GM12874 (cell line): ENCODE measurements around the gene SLCO1B3.

Experiments
- TF ChIP-seq, protein P1 (sequence below): IDR thresholded peaks from 2 replicates; pipeline ENCODE4 v1.5.1; 2011; ENCODE audit warnings: low read depth, mild to moderate bottlenecking, control low read depth, low read length, moderate library complexity; ENCODE audit not compliant: insufficient read depth

The SLCO1B3 gene, protein sequence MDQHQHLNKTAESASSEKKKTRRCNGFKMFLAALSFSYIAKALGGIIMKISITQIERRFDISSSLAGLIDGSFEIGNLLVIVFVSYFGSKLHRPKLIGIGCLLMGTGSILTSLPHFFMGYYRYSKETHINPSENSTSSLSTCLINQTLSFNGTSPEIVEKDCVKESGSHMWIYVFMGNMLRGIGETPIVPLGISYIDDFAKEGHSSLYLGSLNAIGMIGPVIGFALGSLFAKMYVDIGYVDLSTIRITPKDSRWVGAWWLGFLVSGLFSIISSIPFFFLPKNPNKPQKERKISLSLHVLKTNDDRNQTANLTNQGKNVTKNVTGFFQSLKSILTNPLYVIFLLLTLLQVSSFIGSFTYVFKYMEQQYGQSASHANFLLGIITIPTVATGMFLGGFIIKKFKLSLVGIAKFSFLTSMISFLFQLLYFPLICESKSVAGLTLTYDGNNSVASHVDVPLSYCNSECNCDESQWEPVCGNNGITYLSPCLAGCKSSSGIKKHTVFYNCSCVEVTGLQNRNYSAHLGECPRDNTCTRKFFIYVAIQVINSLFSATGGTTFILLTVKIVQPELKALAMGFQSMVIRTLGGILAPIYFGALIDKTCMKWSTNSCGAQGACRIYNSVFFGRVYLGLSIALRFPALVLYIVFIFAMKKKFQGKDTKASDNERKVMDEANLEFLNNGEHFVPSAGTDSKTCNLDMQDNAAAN

DNA sequence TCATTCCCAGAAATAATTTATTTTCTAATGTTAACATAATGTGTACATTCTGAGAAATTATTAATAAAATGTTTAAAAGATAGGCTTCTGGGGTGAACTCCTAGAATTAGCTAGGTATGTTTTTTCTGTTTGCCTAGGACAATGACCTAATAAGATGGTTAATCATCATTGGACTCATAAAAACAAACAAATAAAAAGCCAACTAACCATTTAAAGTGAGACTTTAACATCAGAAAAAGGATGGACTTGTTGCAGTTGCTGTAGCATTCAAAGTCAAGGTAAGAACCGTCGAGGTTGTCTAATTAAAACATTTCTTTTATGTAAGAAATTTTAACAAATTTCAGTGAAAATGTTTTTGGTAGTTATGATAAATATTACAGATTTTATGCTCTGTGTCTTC, at the start of gene SLCO1B3:
Gene SLCO1B3, plus strand, starts transcription at position 219 of the 400 bp plus-strand sequence. CDS start 5,034 bp downstream, outside the sequence.
- TF ChIP-seq, protein P1, sequence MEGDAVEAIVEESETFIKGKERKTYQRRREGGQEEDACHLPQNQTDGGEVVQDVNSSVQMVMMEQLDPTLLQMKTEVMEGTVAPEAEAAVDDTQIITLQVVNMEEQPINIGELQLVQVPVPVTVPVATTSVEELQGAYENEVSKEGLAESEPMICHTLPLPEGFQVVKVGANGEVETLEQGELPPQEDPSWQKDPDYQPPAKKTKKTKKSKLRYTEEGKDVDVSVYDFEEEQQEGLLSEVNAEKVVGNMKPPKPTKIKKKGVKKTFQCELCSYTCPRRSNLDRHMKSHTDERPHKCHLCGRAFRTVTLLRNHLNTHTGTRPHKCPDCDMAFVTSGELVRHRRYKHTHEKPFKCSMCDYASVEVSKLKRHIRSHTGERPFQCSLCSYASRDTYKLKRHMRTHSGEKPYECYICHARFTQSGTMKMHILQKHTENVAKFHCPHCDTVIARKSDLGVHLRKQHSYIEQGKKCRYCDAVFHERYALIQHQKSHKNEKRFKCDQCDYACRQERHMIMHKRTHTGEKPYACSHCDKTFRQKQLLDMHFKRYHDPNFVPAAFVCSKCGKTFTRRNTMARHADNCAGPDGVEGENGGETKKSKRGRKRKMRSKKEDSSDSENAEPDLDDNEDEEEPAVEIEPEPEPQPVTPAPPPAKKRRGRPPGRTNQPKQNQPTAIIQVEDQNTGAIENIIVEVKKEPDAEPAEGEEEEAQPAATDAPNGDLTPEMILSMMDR: no peak

DNA sequence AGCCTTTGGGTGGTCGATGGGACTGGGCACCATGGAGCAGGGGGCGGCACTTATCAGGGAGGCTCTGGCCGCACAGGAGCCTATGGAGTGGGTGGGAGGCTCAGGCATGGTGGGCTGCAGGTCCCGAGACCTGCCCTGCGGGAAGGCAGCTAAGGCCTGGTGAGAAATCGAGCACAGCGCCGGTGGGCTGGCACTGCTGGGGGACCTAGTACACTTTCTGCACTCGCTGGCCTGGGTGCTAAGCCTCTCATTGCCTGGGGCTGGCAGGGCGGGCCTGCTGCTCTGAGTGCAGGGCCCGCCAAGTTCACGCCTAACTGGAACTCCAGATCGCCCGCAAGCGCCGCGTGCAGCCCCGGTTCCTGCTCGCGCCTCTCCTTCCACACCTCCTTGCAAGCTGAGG, 33.1 kb upstream of the SLCO1B3 start:
- TF ChIP-seq, protein P1: no peak

DNA sequence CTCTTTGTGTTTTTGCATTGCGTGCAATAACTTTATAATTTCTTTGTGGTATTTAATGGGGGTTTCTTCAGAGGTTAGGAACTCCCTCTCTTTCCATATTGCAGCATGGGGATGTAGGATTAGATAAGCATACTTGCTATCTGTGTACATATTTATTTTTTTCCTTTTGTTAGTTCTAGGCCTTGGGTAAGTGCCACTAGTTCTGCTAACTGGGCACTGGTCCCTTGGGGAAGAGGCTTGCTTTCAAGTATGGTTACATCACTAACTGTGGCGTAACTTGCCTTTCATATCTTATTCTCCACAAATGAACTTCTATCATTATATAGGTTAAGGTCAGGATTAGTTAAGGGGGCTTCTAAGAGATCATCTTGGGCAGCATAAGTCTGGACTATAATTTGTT, 31.5 kb upstream of the SLCO1B3 start:
- TF ChIP-seq, protein P1: no peak

DNA sequence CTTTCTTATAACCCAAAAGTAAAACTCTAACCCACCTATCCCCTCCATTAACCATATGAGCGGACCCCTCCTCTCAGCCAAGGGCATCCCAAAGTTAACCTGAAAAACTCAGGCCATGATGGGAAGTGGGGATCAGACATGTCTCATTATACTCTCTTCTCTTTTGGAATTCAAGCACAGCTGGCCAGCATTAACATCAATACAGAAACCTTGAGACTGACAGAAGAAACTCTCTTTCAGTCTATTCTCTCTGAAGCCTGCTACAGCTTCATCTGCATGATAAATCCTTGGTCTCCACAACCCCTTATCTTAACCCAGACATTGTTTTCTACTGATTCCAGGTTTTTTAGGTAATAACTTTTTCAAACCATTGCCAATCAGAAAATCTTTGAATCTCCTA, 17.5 kb upstream of the SLCO1B3 start:
- TF ChIP-seq, protein P1: no peak

DNA sequence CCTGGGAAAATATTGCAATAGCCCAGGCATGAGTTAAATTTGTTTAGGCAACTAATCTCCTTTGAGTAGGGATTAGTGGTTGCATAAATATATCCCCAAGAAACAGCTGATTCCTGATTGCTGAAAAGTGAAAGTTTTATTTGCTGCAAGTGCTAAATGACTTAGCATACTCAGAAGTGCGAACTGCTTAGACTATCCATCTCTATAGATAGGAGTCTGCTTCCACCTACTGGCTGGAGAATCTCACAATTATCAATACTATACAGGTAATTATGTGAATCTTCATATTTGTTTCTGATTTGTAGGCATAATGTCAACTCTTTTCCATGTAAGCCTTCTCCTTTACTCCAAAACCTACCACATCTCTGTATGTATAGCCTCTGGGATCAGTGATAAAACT, 12.0 kb upstream of the SLCO1B3 start:
- TF ChIP-seq, protein P1: no peak

DNA sequence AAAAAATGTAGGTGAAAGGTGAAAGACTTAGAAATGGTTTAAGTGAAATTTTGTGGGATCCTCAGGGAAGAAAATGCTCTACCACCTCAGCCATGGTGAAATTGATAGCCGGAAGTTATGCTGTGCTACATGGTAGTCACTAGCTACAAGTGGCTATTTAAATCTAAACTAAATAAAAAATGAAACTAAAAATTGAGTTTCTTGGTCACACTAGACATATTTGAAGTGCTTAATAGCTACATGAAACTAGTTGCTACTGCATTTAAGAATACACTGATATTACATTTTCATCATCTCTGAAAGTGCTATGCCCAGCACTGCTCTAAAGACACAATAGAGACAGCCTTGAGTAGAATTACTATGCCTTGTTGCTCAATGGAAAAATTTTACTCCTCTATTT, 10.3 kb upstream of the SLCO1B3 start:
- TF ChIP-seq, protein P1: no peak

DNA sequence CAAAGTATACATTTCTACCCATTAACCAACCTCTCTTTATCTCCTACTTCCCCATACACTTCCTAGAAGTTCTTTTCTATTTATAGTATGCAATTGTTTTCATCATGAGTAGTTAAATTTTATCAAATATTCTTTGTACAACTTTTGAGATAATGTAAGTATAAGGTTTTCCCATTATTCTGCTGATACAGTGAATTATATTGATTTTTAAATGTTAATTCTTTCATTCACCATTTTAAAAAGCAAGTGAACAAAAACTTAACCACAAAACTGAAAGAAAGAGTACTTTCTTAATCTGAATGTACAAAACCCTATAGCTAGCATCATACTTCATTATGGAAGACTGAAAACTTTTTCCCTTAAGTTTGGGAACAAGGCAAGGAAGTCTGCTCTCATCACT, 9.5 kb upstream of the SLCO1B3 start:
- TF ChIP-seq, protein P1: no peak
